HG02759 (cell line): ENCODE measurements around the gene CTRB1.

Experiments used
- ATAC-seq: cut with Tn5 transposase; IDR thresholded peaks from one replicate; pipeline ENCODE4 v1.9.1; 2021; ENCODE audit warnings: mild to moderate bottlenecking, moderate library complexity; ENCODE audit not compliant: unreplicated experiment

Gene CTRB1

GRCh38 chr16:75218256-75219076 lies at the start of gene CTRB1:
Gene CTRB1, plus strand, starts transcription at chr16:75218988. Its CDS starts 20 bp downstream, at chr16:75219008.
- peak; percentile 71 for ATAC-seq

DNA sequence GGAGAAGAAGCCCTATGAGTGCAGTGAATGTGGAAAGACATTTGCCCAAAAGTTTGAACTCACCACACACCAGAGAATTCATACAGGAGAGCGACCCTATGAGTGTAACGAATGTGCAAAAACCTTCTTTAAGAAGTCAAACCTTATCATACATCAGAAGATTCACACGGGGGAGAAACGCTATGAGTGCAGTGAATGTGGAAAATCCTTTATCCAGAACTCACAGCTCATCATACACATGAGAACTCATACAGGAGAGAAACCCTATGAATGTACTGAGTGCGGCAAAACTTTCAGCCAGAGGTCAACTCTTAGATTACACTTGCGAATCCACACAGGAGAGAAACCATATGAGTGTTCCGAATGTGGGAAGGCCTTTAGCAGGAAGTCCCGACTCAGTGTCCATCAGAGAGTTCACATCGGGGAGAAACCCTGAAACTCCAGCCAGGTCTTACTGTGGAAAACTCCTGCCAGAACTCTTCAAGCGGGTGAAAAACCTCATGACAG lies 48.8 kb upstream of the CTRB1 start:
- ATAC-seq: no peak

DNA sequence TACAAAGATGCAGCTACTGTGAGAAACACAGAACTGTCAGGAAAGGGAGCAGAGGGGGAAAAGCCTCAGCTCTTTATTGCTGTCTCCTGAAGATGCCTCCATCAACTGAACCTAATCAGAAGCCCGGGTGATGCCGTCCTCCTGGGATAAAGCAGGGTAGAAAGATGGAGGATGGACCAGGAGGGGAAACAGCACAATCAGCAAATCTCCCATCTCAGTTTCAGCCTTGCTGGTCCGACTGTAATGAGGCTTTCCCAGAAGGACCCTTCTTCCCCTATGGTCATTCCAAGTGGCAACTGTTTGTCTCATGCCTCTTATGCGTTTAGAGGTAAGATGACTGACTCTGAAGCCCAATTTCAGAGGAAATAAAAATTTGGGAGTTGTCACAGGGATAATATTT lies 46.2 kb upstream of the CTRB1 start:
- no peak for ATAC-seq

- ATAC-seq: no peak
Measured at GRCh38 chr16:75175074-75175473, 43.7 kb upstream of the CTRB1 start.

DNA sequence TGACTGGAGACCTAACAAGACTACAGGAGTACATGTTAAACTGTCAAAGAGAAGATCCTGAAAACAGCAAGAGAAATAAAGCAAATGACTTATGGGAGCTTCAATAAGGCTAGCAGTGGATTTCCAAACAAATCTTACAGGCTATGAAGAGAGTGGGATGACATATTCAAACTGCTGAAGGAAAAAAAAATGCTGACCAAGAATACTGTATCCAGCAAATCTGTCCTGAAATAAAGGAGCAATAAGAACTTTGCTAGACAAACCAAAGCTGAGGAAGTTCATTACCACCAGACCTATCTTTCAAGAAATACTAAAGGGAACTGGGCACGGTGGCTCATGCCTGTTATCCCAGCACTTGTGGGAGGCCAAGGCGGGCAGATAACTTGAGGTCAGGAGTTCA lies 41.9 kb upstream of the CTRB1 start:
- no peak for ATAC-seq

GRCh38 chr16:75179208-75179607 lies 39.6 kb upstream of the CTRB1 start:
- ATAC-seq: no peak

- no peak for ATAC-seq
Measured at GRCh38 chr16:75181630-75182029, 37.2 kb upstream of the CTRB1 start.

- no peak for ATAC-seq
Measured at GRCh38 chr16:75188832-75189477, 29.8 kb upstream of the CTRB1 start.

DNA sequence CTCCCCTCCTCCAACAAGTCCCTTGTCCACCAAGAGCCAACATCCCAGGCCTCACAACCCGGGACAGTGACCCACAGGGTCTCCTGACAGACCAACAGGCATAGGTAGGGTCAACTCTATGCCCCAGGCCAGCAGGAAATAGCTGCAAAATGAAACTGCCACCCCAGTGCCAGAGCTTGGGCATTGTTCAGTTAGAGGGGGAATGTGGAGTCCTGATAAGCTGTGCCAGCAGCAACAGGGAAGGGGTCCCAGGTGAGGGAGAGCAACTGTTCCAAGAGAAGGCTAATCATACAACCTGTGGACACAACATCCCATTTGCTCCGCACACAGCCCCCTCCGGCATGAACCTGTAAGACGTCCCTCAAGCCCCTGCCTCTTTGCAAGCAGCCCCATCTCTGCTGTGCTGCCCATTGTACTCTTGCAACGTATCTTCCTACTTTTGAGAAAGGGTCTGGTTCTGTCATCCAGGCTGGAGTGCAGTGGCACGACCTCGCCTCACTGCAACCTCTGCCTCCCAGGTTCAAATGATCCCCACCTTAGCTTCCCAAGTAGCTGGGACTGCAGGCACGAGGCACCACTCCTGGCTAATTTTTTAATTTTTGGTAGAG lies 29.0 kb upstream of the CTRB1 start:
- no peak for ATAC-seq

GRCh38 chr16:75192606-75193264 lies 26.1 kb upstream of the CTRB1 start:
- no peak for ATAC-seq

DNA sequence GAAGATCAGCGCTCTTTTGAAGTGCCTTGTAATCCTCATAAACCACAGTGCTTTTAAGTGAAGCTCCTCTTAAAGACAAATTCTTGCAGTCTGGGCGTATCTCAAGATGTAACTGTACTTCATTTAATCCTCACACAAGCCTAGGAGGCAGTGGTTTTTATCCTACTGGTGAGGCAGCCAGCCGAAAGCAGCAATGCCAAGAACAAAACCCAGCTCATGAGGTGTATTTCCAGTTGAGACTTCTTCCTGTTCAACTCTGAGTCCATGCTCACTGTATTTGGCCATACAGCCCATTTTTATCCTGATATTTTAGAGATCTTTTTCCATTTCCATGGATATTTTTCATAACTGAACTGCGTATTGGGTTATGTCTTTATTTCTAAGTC lies 25.5 kb upstream of the CTRB1 start:
- ATAC-seq: no peak

DNA sequence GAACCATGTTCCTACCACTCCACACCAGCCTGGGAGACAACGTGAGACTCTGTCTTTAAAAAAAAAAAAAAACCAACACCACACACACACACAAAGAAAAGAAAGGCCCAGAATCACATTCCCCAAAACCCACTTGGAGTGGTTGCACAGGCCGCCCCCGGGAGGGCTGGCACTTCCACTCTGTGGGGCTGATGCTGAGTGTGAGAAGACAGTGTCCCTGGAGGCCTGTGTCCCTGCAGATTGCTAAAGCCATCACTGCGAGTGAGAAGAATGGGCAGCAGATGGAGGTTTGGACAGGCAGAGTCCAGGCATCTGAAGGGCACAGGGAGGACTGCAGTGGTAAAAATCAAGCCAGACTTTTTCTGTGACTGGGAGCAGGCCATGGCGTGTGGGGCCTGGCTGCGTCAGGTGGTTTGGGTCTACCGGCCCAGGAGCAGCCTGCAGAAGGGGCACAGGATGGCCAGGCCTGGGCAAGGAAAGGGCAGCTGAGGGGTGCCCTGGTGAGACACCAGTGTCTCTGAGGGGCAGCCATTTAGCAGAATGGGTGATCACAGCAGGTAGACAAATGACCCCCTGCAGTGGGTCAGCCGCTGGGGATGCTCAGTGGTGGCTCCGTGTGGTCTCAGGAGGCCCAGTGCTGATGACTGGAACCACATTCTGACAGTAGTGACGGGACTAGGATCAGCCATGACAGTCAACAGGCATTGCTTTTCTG lies 24.9 kb upstream of the CTRB1 start:
- no peak for ATAC-seq

GRCh38 chr16:75195811-75196790 lies 22.7 kb upstream of the CTRB1 start:
- no peak for ATAC-seq

- ATAC-seq: no peak
Measured at GRCh38 chr16:75196836-75197235, 22.0 kb upstream of the CTRB1 start.

GRCh38 chr16:75197522-75198134 lies 21.2 kb upstream of the CTRB1 start:
- no peak for ATAC-seq

- ATAC-seq: no peak
Measured at GRCh38 chr16:75198135-75198600, 20.6 kb upstream of the CTRB1 start.

GRCh38 chr16:75202069-75202590 lies 16.7 kb upstream of the CTRB1 start:
- no peak for ATAC-seq

- no peak for ATAC-seq
Measured at GRCh38 chr16:75203096-75203495, 15.7 kb upstream of the CTRB1 start.
